IPS-20b (cell line): ENCODE results near the gene SYT6.
"Not testable (repeated sequence)": the region's sequence is repeated elsewhere in the genome, so short reads cannot be mapped to it uniquely, and the experiment has no call there.

ENCODE experiments used
- H3K27ac ChIP-seq: one replicate; pipeline ENCODE4 v1.5.1; 2013; ENCODE audit warnings: low read length
- H3K27me3 ChIP-seq: 2 replicates; pipeline ENCODE4 v1.6.1; 2013; ENCODE audit warnings: mild to moderate bottlenecking, low read length, inconsistent platforms; ENCODE audit not compliant: insufficient read depth
- H3K36me3 ChIP-seq: 2 replicates; pipeline ENCODE4 v1.6.1; 2013; ENCODE audit warnings: low read depth, mild to moderate bottlenecking, inconsistent platforms, low read length, moderate library complexity; ENCODE audit not compliant: insufficient read depth
- H3K4me1 ChIP-seq: 2 replicates; pipeline ENCODE4 v1.6.1; 2013; ENCODE audit warnings: mild to moderate bottlenecking, control low read depth, inconsistent platforms, low read length, moderate library complexity; ENCODE audit not compliant: insufficient read depth
- H3K4me3 ChIP-seq: 2 replicates; pipeline ENCODE4 v1.5.1; 2013; ENCODE audit warnings: mild to moderate bottlenecking, low read length, inconsistent platforms
- H3K9ac ChIP-seq: 2 replicates; pipeline ENCODE4 v1.6.1; 2013; ENCODE audit warnings: low read depth, mild to moderate bottlenecking, inconsistent platforms, low read length, moderate library complexity
- H3K9me3 ChIP-seq: 2 replicates; pipeline ENCODE4 v1.6.1; 2013; ENCODE audit warnings: mild to moderate bottlenecking, low read depth, low read length, inconsistent platforms; ENCODE audit not compliant: insufficient read depth

SYT6 gene

DNA sequence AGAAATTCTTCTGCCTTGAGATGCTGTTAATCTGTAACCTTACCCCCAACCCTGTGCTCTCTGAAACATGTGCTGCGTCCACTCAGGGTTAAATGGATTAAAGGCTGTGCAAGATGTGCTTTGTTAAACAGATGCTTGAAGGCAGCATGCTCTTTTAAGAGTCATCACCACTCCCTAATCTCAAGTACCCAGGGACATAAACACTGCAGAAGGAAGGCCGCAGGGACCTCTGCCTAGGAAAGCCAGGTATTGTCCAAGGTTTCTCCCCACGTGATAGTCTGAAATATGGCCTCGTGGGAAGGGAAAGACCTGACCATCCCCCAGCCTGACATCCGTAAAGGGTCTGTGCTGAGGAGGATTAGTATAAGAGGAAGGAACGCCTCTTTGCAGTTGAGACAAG, 95.4 kb downstream of the SYT6 start:
- not testable (repeated sequence) for H3K27ac ChIP-seq, H3K36me3 ChIP-seq, H3K9ac ChIP-seq, H3K4me1 ChIP-seq, H3K27me3 ChIP-seq, H3K4me3 ChIP-seq
- peaks cover 14% of the 10 kb centered on the region; the same call in 1 of the 2 replicates for H3K9me3 ChIP-seq

DNA sequence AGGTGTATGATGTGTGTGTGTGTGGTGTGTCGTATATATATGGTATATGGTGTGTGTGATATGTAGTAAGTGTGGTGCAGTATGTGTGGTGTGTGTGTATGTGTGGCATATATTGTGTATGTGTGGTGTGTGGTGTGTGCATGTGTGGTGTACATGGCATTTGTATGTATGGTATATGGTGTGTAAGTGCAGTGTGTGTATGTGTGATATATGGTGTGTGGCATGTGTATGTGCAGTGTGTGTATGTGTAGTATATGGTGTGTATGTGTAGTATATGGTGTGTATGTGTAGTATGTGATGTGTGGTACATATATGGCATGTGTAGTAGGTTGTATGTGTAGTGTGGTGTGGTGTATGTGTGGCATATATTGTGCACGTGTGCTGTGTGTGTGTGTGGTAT, 99.5 kb downstream of the SYT6 start:
- no peaks in the 10 kb centered on the region; the same call in 1 of the 2 replicates for H3K9me3 ChIP-seq
- H3K4me3 ChIP-seq: no peak overlapping the region
- no peaks in the 10 kb centered on the region for H3K36me3 ChIP-seq
- no peaks in the 10 kb centered on the region for H3K27me3 ChIP-seq
- no peak overlapping the region for H3K9ac ChIP-seq
- H3K4me1 ChIP-seq: no peaks in the 10 kb centered on the region
- H3K27ac ChIP-seq: no peak overlapping the region

DNA sequence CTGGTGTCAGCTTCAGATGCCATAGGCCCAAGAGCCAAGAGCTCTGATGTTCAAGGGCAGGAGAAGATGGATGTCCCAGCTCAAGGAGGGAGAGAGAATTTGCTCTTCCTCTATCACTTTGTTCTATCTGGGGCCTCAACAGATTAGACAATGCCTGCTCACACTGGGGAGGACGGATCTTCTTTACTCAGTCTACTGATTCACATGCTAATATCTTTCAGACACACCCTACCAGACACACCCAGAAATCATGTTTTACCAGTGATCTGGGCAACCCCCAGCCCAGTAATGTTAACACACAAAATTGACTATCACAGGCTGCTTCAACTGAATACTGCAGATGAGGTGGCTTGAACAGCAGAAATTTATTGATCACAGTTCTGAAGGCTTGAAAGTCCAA, 105.4 kb downstream of the SYT6 start:
- no peak overlapping the region for H3K4me3 ChIP-seq
- H3K9ac ChIP-seq: no peak overlapping the region
- no peaks in the 10 kb centered on the region for H3K4me1 ChIP-seq
- H3K27ac ChIP-seq: no peak overlapping the region
- H3K9me3 ChIP-seq: peaks cover 8% of the 10 kb centered on the region; the same call in 1 of the 2 replicates
- H3K36me3 ChIP-seq: no peaks in the 10 kb centered on the region
- 0 out of 2 replicates have a peak, but pooled peaks cover 7% of the 10 kb centered on the region for H3K27me3 ChIP-seq

DNA sequence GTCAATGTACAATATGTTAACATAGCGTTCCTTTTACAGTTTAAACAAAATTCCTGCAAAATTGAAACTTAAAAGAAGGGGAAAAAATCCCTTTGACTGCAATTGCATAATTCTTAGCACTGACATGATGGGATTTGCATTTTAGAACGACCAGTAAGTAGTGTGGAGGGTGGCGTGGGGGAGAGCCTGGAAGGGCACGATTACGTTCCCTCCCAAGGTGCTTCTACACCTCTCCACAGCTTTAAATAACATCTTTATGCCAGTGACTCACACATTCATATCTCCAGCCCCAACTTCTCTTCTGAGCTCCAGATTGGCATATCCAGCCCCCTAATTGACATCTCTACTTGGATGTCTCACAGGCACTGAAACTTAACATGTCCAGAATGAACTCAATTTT, 110.1 kb downstream of the SYT6 start:
- no peak overlapping the region for H3K27ac ChIP-seq
- H3K9me3 ChIP-seq: peaks cover 8% of the 10 kb centered on the region; the same call in 1 of the 2 replicates
- peaks cover 9% of the 10 kb centered on the region for H3K4me1 ChIP-seq
- no peak overlapping the region for H3K4me3 ChIP-seq
- H3K9ac ChIP-seq: no peak overlapping the region
- 0 out of 2 replicates have a peak, but pooled peaks cover 7% of the 10 kb centered on the region for H3K27me3 ChIP-seq
- no peaks in the 10 kb centered on the region for H3K36me3 ChIP-seq

DNA sequence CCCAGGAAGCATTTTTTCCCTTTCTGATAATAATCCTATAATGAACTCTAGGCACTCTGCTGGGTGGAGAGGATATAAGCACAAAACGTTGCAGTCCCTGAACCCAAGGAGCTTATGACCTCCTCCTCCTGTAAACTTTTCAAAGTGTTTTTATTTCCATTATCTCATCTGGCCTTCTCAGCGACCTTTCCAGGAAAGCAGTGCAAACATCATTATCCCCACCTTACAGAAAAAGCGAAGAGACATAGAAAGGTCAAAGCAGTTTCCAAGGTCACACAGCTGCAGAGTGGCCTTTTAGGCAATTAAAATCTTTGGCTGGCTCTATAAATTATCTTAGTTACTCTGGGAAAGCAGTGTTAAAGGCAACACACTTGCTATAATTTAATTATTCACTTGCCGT, 110.6 kb downstream of the SYT6 start:
- H3K36me3 ChIP-seq: no peaks in the 10 kb centered on the region
- H3K27ac ChIP-seq: no peak overlapping the region
- H3K9me3 ChIP-seq: peaks cover 8% of the 10 kb centered on the region; the same call in 1 of the 2 replicates
- no peak overlapping the region for H3K9ac ChIP-seq
- H3K4me3 ChIP-seq: no peak overlapping the region
- 0 out of 2 replicates have a peak, but pooled peaks cover 2% of the 10 kb centered on the region for H3K27me3 ChIP-seq
- H3K4me1 ChIP-seq: peaks cover 12% of the 10 kb centered on the region

DNA sequence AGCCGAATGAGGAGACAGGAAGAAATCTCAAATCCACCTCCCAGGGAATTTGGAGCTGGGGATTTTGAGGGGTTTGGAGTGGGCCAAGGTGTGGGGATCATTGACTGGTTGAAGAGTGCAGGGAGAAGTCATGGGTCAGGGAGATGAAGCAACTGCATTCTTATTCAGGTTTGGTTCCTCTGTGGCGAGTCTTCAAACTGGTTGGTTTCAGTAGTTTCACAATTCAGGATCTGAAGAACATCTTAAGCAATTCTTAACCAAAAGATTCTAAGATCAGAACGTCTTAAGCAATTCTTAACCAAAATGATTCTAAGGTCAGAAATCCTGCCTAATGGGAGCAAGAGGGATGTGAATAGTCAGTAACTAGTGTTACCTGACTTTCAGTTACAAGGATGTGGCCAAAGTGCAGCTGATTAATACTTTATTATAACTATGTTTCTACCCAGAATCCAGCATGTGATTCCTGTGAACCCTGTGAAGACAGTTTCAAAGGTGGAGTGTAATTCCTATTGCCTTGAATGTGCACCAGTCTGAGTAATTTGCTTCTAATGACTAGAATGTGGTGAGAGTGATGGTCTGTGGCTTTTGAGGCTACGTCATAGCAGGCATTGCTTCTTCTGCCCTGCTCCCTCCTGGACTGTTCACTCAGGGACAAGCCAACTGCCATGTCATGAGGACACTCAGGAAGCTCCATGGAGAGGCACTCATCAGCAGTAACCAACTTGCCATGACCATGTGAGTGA, 113.2 kb downstream of the SYT6 start:
- peaks cover 31% of the 10 kb centered on the region for H3K4me1 ChIP-seq
- no peak overlapping the region for H3K27ac ChIP-seq
- H3K9ac ChIP-seq: no peak overlapping the region
- no peaks in the 10 kb centered on the region for H3K27me3 ChIP-seq
- H3K36me3 ChIP-seq: no peaks in the 10 kb centered on the region
- no peak overlapping the region for H3K4me3 ChIP-seq
- H3K9me3 ChIP-seq: no peaks in the 10 kb centered on the region
